Stomach (tissue), 4 donors: ENCODE data around the gene NUB1.

Source experiments
- CTCF ChIP-seq, 7 experiments: fragments of 450-650 bp in 4 of 7; fragments of 200-600 bp in 3 of 7; sonication (generic) in 3 of 7; IDR thresholded peaks; one replicate each; pipeline ENCODE4 v1.5.1; 2016 to 2019; ENCODE audit warnings: antibody characterized with exemption in 7 of 7, control low read depth in 2 of 7, mild to moderate bottlenecking in 1 of 7
- POLR2A ChIP-seq, 4 donors: fragments of 450-650 bp; IDR thresholded peaks; one replicate each; pipeline ENCODE4 v1.6.1; 2016; ENCODE audit warnings: antibody characterized with exemption in 4 of 4, control low read depth in 2 of 4, mild to moderate bottlenecking in 1 of 4, moderate library complexity in 1 of 4

GRCh38 chr7:151314401-151314800 lies 27.2 kb upstream of the NUB1 start:
- TF ChIP-seq CTCF (IDR thresholded peaks at IDR 0.05) (no peak), POLR2A (IDR thresholded peaks at IDR 0.05) (no peak)
